HepG2 (cell line): Measurements from ENCODE around the gene PTGDR2. TPM values are rescaled to one million over a fixed set of nuclear protein-coding genes. Genes with fewer than 3 reads are reported as not detected.

Experiments used
- AGO2 ChIP-seq: fragments of 200-400 bp; formaldehyde crosslinking; optimal IDR thresholded peaks from 2 replicates; pipeline ENCODE3; 2017; ENCODE audit warnings: mild to moderate bottlenecking, low read depth, low read length, moderate library complexity
- ETV5 ChIP-seq: IDR thresholded peaks from 2 replicates; pipeline ENCODE4 v1.6.1; 2018; ENCODE audit warnings: missing biosample characterization, missing genetic modification reagents, inconsistent platforms, borderline replicate concordance
- HCFC1 ChIP-seq: fragments of 150-350 bp; IDR thresholded peaks from 2 replicates; pipeline ENCODE4 v1.6.1; 2014; ENCODE audit warnings: low read depth, low read length
- PRPF4 ChIP-seq: fragments of 200-400 bp; formaldehyde crosslinking; IDR thresholded peaks from 2 replicates; pipeline ENCODE4 v1.6.1; 2016; ENCODE audit warnings: low read length, low read depth; ENCODE audit not compliant: poor library complexity, severe bottlenecking
- RNF219 ChIP-seq: sonication (generic); formaldehyde crosslinking; IDR thresholded peaks from 2 replicates; pipeline ENCODE4 v1.5.0; 2020; ENCODE audit warnings: mild to moderate bottlenecking, missing genetic modification reagents
- ZBTB33 ChIP-seq: sonication (generic); formaldehyde crosslinking; IDR thresholded peaks from 2 replicates; pipeline ENCODE4 v1.4.0; 2020; ENCODE audit warnings: missing genetic modification reagents
- ZBTB38 ChIP-seq: sonication (generic); formaldehyde crosslinking; IDR thresholded peaks from 2 replicates; pipeline ENCODE4 v1.5.1; 2020; ENCODE audit warnings: mild to moderate bottlenecking, missing genetic modification reagents
- ZFP36L2 ChIP-seq: sonication (generic); formaldehyde crosslinking; IDR thresholded peaks from 2 replicates; pipeline ENCODE4 v1.4.0; 2020; ENCODE audit warnings: missing genetic modification reagents
- ZNF12 ChIP-seq: sonication (generic); formaldehyde crosslinking; IDR thresholded peaks from 2 replicates; pipeline ENCODE4 v1.5.0; 2020; ENCODE audit warnings: missing genetic modification reagents
- ZNF256 ChIP-seq: sonication (generic); formaldehyde crosslinking; conservative IDR thresholded peaks from 2 replicates; pipeline ENCODE4 v1.4.0; 2020; ENCODE audit warnings: missing genetic modification reagents
- ZNF276 ChIP-seq: sonication (generic); formaldehyde crosslinking; IDR thresholded peaks from 2 replicates; pipeline ENCODE4 v1.4.0; 2020; ENCODE audit warnings: mild to moderate bottlenecking, low read depth, missing genetic modification reagents
- ZNF672 ChIP-seq: sonication (generic); formaldehyde crosslinking; IDR thresholded peaks from 2 replicates; pipeline ENCODE4 v1.8.1; 2022; ENCODE audit warnings: missing genetic modification reagents
- polyA plus RNA-seq, 8 experiments: library from polyadenylated mRNA; depleted of rRNA in 3 of 8; stranded (reverse) in 7 of 8; unstranded in 1 of 8; fragments of >200 nt; fragmentation: Illumina TruSeq in 4 of 8; extraction: Trizol in 4 of 8; gene quantifications; 2 replicates each; pipeline versions ENCODE4 v1.2.1 to v1.2.3, GENCODE V29; 2011 to 2016; ENCODE audit warnings: low read depth in 4 of 8, missing spikeins in 1 of 8, mixed read lengths in 1 of 8; ENCODE audit not compliant: insufficient read depth in 1 of 8
- total RNA-seq, 5 experiments: library from RNA; depleted of rRNA; stranded (reverse); fragments of >200 nt; fragmentation: Illumina TruSeq; extraction: Trizol; gene quantifications; 2 replicates each; pipeline ENCODE4 v1.2.3, GENCODE V29; 2016; ENCODE audit warnings: low read depth in 1 of 5
- TF ChIP-seq, protein P1 (sequence below): sonication (generic); formaldehyde crosslinking; IDR thresholded peaks from 2 replicates; pipeline ENCODE4 v1.5.1; 2020; ENCODE audit warnings: mild to moderate bottlenecking, missing genetic modification reagents, moderate library complexity

PTGDR2 gene
- total and polyA plus RNA-seq, 2 of the 13 experiments (the other 11 are each of a cell fraction or from before 2014, with no cell fraction given): 1.9 to 2.5 TPM

- TF ChIP-seq RNF219 (CRISPR knock-in tag) (no peak), ZNF256 (CRISPR knock-in tag) (no peak), ZNF672 (CRISPR knock-in tag) (no peak), ZBTB38 (CRISPR knock-in tag) (no peak), ZNF12 (CRISPR knock-in tag) (no peak), ZBTB33 (CRISPR knock-in tag) (peak; percentile 68; the same call in 1 of the 2 replicates), ZFP36L2 (CRISPR knock-in tag) (no peak), ZNF276 (CRISPR knock-in tag) (no peak), PRPF4 (no peak), AGO2 (peak; percentile 23), ETV5 (CRISPR knock-in tag) (no peak), HCFC1 (no peak)
- TF ChIP-seq, protein P1, sequence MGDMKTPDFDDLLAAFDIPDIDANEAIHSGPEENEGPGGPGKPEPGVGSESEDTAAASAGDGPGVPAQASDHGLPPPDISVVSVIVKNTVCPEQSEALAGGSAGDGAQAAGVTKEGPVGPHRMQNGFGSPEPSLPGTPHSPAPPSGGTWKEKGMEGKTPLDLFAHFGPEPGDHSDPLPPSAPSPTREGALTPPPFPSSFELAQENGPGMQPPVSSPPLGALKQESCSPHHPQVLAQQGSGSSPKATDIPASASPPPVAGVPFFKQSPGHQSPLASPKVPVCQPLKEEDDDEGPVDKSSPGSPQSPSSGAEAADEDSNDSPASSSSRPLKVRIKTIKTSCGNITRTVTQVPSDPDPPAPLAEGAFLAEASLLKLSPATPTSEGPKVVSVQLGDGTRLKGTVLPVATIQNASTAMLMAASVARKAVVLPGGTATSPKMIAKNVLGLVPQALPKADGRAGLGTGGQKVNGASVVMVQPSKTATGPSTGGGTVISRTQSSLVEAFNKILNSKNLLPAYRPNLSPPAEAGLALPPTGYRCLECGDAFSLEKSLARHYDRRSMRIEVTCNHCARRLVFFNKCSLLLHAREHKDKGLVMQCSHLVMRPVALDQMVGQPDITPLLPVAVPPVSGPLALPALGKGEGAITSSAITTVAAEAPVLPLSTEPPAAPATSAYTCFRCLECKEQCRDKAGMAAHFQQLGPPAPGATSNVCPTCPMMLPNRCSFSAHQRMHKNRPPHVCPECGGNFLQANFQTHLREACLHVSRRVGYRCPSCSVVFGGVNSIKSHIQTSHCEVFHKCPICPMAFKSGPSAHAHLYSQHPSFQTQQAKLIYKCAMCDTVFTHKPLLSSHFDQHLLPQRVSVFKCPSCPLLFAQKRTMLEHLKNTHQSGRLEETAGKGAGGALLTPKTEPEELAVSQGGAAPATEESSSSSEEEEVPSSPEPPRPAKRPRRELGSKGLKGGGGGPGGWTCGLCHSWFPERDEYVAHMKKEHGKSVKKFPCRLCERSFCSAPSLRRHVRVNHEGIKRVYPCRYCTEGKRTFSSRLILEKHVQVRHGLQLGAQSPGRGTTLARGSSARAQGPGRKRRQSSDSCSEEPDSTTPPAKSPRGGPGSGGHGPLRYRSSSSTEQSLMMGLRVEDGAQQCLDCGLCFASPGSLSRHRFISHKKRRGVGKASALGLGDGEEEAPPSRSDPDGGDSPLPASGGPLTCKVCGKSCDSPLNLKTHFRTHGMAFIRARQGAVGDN: peak; percentile 13
Measured at GRCh38 chr11:60852982-60853950, 2.5 kb downstream of the PTGDR2 start (continued).
